HEK293 (cell line): ENCODE measurements around the gene KLRC4.

Source experiments
- CTCF ChIA-PET: fragments of 350-600 bp; formaldehyde crosslinking; extraction: SDS; loops from one replicate; lab custom pipeline; 2021; ENCODE audit warnings: antibody characterized with exemption; lab: Yijun Ruan, JAX
- POLR2A ChIA-PET: fragments of 300-600 bp; formaldehyde crosslinking; extraction: SDS; loops from one replicate; lab custom pipeline; 2020; ENCODE audit warnings: antibody characterized with exemption, inconsistent platforms; lab: Yijun Ruan, JAX
- H3K27ac ChIP-seq: fragments of 200-500 bp; sonication (Bioruptor generic); 2 replicates; pipeline ENCODE4 v1.5.1; 2014; ENCODE audit warnings: low read depth, low read length, control low read depth, inconsistent platforms; ENCODE audit errors: extremely low read depth
- H3K36me3 ChIP-seq, 2 experiments: fragments of 200-500 bp in 1 of 2; sonication (Bioruptor generic) in 1 of 2; 1 replicate in 1 of 2; 2 replicates in 1 of 2; pipeline ENCODE4 v1.5.1; 2014 to 2017; ENCODE audit warnings: inconsistent platforms in 2 of 2, low read length in 2 of 2; ENCODE audit not compliant: control insufficient read depth in 2 of 2, insufficient read depth in 1 of 2
- H3K4me1 ChIP-seq: fragments of 200-500 bp; sonication (Bioruptor generic); 2 replicates; pipeline ENCODE4 v1.5.1; 2014; ENCODE audit warnings: mild to moderate bottlenecking, low read length, inconsistent platforms; ENCODE audit not compliant: control insufficient read depth, insufficient read depth
- H3K4me3 ChIP-seq: 2 replicates; pipeline ENCODE4 v1.5.1; 2011; ENCODE audit warnings: low read depth, mild to moderate bottlenecking, control low read depth, low read length, moderate library complexity
- H3K9me3 ChIP-seq: fragments of 200-500 bp; sonication (Bioruptor generic); 2 replicates; pipeline ENCODE4 v1.5.1; 2014; ENCODE audit warnings: low read depth, low read length, inconsistent platforms; ENCODE audit not compliant: control insufficient read depth, insufficient read depth
- HOXC10 ChIP-seq: sonication (generic); formaldehyde crosslinking; IDR thresholded peaks from 2 replicates; pipeline ENCODE4 v1.8.1; 2023; ENCODE audit warnings: mild to moderate bottlenecking, missing genetic modification reagents
- IKZF3 ChIP-seq: fragments of 450-650 bp; IDR thresholded peaks from 2 replicates; pipeline ENCODE4 v1.5.0; 2018; ENCODE audit warnings: missing biosample characterization, mild to moderate bottlenecking, missing genetic modification characterization, moderate library complexity
- INSM2 ChIP-seq: fragments of 450-650 bp; formaldehyde crosslinking; IDR thresholded peaks from 2 replicates; pipeline ENCODE4 v1.5.1; 2016; ENCODE audit warnings: missing biosample characterization, missing genetic modification characterization
- KLF10 ChIP-seq: fragments of 450-650 bp; IDR thresholded peaks from 2 replicates; pipeline ENCODE4 v1.5.1; 2018; ENCODE audit warnings: missing biosample characterization, mild to moderate bottlenecking, missing genetic modification characterization
- MYNN ChIP-seq: fragments of 450-650 bp; formaldehyde crosslinking; IDR thresholded peaks from 2 replicates; pipeline ENCODE4 v1.5.1; 2016; ENCODE audit warnings: missing biosample characterization, missing genetic modification characterization, borderline replicate concordance
- PRDM1 ChIP-seq: fragments of 450-650 bp; formaldehyde crosslinking; IDR thresholded peaks from 2 replicates; pipeline ENCODE4; 2016; ENCODE audit warnings: missing biosample characterization, missing genetic modification characterization
- ZBTB44 ChIP-seq: fragments of 450-650 bp; IDR thresholded peaks from 2 replicates; pipeline ENCODE4 v1.5.1; 2018; ENCODE audit warnings: missing biosample characterization, mild to moderate bottlenecking, missing genetic modification characterization
- ZFP69B ChIP-seq: fragments of 450-650 bp; formaldehyde crosslinking; IDR thresholded peaks from 2 replicates; pipeline ENCODE4 v1.5.1; 2016; ENCODE audit warnings: missing biosample characterization, missing genetic modification characterization
- ZNF10 ChIP-seq: fragments of 450-650 bp; formaldehyde crosslinking; IDR thresholded peaks from 2 replicates; pipeline ENCODE4 v1.5.1; 2017; ENCODE audit warnings: missing biosample characterization, missing genetic modification characterization
- ZNF148 ChIP-seq: fragments of 450-650 bp; formaldehyde crosslinking; IDR thresholded peaks from 2 replicates; pipeline ENCODE4 v1.5.0; 2017; ENCODE audit warnings: missing biosample characterization, missing genetic modification characterization, borderline replicate concordance
- ZNF175 ChIP-seq: fragments of 450-650 bp; formaldehyde crosslinking; IDR thresholded peaks from 2 replicates; pipeline ENCODE4 v1.5.1; 2016; ENCODE audit warnings: missing biosample characterization, missing genetic modification characterization
- ZNF184 ChIP-seq: fragments of 450-650 bp; IDR thresholded peaks from 2 replicates; pipeline ENCODE4 v1.5.1; 2018; ENCODE audit warnings: missing biosample characterization, mild to moderate bottlenecking, missing genetic modification characterization
- ZNF24 ChIP-seq: fragments of 450-650 bp; formaldehyde crosslinking; IDR thresholded peaks from 2 replicates; pipeline ENCODE4 v1.5.1; 2016; ENCODE audit warnings: missing biosample characterization, missing genetic modification characterization
- ZNF266 ChIP-seq: fragments of 450-650 bp; formaldehyde crosslinking; IDR thresholded peaks from 2 replicates; pipeline ENCODE4 v1.5.1; 2016; ENCODE audit warnings: missing biosample characterization, missing genetic modification characterization, low read depth
- ZNF416 ChIP-seq: fragments of 450-650 bp; formaldehyde crosslinking; IDR thresholded peaks from 2 replicates; pipeline ENCODE4 v1.5.1; 2016; ENCODE audit warnings: missing biosample characterization, missing genetic modification characterization
- ZNF473 ChIP-seq: fragments of 450-650 bp; formaldehyde crosslinking; IDR thresholded peaks from 2 replicates; pipeline ENCODE4 v1.5.1; 2017; ENCODE audit warnings: missing biosample characterization, missing genetic modification characterization
- ZNF501 ChIP-seq: fragments of 450-650 bp; formaldehyde crosslinking; IDR thresholded peaks from 2 replicates; pipeline ENCODE4 v1.5.1; 2016; ENCODE audit warnings: missing biosample characterization, missing genetic modification characterization
- ZNF777 ChIP-seq: fragments of 450-650 bp; formaldehyde crosslinking; IDR thresholded peaks from 2 replicates; pipeline ENCODE4 v1.5.1; 2017; ENCODE audit warnings: missing biosample characterization, missing genetic modification characterization, borderline replicate concordance
- TF ChIP-seq, protein P1 (sequence below): fragments of 450-650 bp; formaldehyde crosslinking; IDR thresholded peaks from 2 replicates; pipeline ENCODE4 v1.5.1; 2017; ENCODE audit warnings: missing biosample characterization, missing genetic modification characterization
- TF ChIP-seq, protein P2 (sequence below): fragments of 450-650 bp; formaldehyde crosslinking; IDR thresholded peaks from 2 replicates; pipeline ENCODE4 v1.5.1; 2017; ENCODE audit warnings: missing biosample characterization, missing genetic modification characterization
- TF ChIP-seq, protein P3 (sequence below): fragments of 450-650 bp; formaldehyde crosslinking; IDR thresholded peaks from 2 replicates; pipeline ENCODE4 v1.5.1; 2016; ENCODE audit warnings: missing biosample characterization, missing genetic modification characterization
- TF ChIP-seq, protein P4 (sequence below): fragments of 450-650 bp; formaldehyde crosslinking; IDR thresholded peaks from 2 replicates; pipeline ENCODE4 v1.5.1; 2016; ENCODE audit warnings: missing biosample characterization, missing genetic modification characterization

Gene KLRC4

GRCh38 chr12:10457760-10458159, 48.2 kb upstream of the KLRC4 start (continued):
- TF ChIP-seq, protein P1, sequence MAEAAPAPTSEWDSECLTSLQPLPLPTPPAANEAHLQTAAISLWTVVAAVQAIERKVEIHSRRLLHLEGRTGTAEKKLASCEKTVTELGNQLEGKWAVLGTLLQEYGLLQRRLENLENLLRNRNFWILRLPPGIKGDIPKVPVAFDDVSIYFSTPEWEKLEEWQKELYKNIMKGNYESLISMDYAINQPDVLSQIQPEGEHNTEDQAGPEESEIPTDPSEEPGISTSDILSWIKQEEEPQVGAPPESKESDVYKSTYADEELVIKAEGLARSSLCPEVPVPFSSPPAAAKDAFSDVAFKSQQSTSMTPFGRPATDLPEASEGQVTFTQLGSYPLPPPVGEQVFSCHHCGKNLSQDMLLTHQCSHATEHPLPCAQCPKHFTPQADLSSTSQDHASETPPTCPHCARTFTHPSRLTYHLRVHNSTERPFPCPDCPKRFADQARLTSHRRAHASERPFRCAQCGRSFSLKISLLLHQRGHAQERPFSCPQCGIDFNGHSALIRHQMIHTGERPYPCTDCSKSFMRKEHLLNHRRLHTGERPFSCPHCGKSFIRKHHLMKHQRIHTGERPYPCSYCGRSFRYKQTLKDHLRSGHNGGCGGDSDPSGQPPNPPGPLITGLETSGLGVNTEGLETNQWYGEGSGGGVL = no peak
- TF ChIP-seq ZFP69B (tag by site-specific recombination) (no peak), HOXC10 (no peak), ZNF777 (tag by site-specific recombination) (no peak), ZNF473 (no peak), IKZF3 (tag by site-specific recombination) (no peak), PRDM1 (no peak)
- TF ChIP-seq, protein P2, sequence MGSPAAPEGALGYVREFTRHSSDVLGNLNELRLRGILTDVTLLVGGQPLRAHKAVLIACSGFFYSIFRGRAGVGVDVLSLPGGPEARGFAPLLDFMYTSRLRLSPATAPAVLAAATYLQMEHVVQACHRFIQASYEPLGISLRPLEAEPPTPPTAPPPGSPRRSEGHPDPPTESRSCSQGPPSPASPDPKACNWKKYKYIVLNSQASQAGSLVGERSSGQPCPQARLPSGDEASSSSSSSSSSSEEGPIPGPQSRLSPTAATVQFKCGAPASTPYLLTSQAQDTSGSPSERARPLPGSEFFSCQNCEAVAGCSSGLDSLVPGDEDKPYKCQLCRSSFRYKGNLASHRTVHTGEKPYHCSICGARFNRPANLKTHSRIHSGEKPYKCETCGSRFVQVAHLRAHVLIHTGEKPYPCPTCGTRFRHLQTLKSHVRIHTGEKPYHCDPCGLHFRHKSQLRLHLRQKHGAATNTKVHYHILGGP (tag by site-specific recombination) = no peak
- TF ChIP-seq, protein P3, sequence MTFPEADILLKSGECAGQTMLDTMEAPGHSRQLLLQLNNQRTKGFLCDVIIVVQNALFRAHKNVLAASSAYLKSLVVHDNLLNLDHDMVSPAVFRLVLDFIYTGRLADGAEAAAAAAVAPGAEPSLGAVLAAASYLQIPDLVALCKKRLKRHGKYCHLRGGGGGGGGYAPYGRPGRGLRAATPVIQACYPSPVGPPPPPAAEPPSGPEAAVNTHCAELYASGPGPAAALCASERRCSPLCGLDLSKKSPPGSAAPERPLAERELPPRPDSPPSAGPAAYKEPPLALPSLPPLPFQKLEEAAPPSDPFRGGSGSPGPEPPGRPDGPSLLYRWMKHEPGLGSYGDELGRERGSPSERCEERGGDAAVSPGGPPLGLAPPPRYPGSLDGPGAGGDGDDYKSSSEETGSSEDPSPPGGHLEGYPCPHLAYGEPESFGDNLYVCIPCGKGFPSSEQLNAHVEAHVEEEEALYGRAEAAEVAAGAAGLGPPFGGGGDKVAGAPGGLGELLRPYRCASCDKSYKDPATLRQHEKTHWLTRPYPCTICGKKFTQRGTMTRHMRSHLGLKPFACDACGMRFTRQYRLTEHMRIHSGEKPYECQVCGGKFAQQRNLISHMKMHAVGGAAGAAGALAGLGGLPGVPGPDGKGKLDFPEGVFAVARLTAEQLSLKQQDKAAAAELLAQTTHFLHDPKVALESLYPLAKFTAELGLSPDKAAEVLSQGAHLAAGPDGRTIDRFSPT (tag by site-specific recombination) = no peak

GRCh38 chr12:10456856-10457255, 47.3 kb upstream of the KLRC4 start:
- ChIA-PET POLR2A (no interaction called here), CTCF (no interaction called here)
- no peak overlapping the region for H3K27ac ChIP-seq
- H3K9me3 ChIP-seq = no peaks in the 10 kb centered on the region
- H3K36me3 ChIP-seq = no peaks in the 10 kb centered on the region
- TF ChIP-seq KLF10 (no peak), ZNF266 (tag by site-specific recombination) (no peak), ZNF501 (tag by site-specific recombination) (no peak), ZNF10 (tag by site-specific recombination) (no peak), ZNF175 (tag by site-specific recombination) (no peak), ZBTB44 (tag by site-specific recombination) (no peak), ZNF184 (tag by site-specific recombination) (no peak), ZNF24 (tag by site-specific recombination) (no peak), ZNF148 (tag by site-specific recombination) (no peak), ZNF416 (tag by site-specific recombination) (no peak), MYNN (tag by site-specific recombination) (no peak), ZFP69B (tag by site-specific recombination) (no peak), INSM2 (tag by site-specific recombination) (no peak)
- TF ChIP-seq, protein P4, sequence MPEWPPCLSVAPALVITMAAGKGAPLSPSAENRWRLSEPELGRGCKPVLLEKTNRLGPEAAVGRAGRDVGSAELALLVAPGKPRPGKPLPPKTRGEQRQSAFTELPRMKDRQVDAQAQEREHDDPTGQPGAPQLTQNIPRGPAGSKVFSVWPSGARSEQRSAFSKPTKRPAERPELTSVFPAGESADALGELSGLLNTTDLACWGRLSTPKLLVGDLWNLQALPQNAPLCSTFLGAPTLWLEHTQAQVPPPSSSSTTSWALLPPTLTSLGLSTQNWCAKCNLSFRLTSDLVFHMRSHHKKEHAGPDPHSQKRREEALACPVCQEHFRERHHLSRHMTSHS (tag by site-specific recombination) = no peak
- TF ChIP-seq, all 188 proteins: peak for 0
- no peaks in the 10 kb centered on the region for H3K4me1 ChIP-seq
- no peak overlapping the region for H3K4me3 ChIP-seq
